Measurements from ENCODE around the gene RAB6B.

Gene RAB6B

GRCh38 chr3:133921592-133921991 is 25.9 kb upstream of the RAB6B start:
- POLR2A ChIA-PET = no interaction called here
- TF ChIP-seq, protein P1, sequence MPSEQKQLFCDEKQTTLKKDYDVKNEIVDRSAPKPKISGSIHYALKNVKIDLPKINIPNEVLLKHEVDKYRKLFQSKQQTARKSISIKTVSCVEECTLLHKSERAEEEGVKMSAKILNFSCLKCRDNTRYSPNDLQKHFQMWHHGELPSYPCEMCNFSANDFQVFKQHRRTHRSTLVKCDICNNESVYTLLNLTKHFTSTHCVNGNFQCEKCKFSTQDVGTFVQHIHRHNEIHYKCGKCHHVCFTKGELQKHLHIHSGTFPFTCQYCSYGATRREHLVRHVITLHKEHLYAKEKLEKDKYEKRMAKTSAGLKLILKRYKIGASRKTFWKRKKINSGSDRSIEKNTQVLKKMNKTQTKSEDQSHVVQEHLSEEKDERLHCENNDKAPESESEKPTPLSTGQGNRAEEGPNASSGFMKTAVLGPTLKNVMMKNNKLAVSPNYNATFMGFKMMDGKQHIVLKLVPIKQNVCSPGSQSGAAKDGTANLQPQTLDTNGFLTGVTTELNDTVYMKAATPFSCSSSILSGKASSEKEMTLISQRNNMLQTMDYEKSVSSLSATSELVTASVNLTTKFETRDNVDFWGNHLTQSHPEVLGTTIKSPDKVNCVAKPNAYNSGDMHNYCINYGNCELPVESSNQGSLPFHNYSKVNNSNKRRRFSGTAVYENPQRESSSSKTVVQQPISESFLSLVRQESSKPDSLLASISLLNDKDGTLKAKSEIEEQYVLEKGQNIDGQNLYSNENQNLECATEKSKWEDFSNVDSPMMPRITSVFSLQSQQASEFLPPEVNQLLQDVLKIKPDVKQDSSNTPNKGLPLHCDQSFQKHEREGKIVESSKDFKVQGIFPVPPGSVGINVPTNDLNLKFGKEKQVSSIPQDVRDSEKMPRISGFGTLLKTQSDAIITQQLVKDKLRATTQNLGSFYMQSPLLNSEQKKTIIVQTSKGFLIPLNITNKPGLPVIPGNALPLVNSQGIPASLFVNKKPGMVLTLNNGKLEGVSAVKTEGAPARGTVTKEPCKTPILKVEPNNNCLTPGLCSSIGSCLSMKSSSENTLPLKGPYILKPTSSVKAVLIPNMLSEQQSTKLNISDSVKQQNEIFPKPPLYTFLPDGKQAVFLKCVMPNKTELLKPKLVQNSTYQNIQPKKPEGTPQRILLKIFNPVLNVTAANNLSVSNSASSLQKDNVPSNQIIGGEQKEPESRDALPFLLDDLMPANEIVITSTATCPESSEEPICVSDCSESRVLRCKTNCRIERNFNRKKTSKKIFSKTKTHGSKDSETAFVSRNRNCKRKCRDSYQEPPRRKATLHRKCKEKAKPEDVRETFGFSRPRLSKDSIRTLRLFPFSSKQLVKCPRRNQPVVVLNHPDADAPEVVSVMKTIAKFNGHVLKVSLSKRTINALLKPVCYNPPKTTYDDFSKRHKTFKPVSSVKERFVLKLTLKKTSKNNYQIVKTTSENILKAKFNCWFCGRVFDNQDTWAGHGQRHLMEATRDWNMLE (tag by site-specific recombination; conservative IDR thresholded peaks at IDR 0.05; ENCODE audit: low read depth) = no peak
- TF ChIP-seq ZNF473 (tag by site-specific recombination; IDR thresholded peaks at IDR 0.05) = no peak
- TF ChIP-seq ZFP3 (tag by site-specific recombination; IDR thresholded peaks at IDR 0.05; ENCODE audit: low read depth) = no peak
- no peak for TF ChIP-seq ZNF335 (tag by site-specific recombination; conservative IDR thresholded peaks at IDR 0.05)
- TF ChIP-seq IKZF3 (tag by site-specific recombination; IDR thresholded peaks at IDR 0.05) = no peak
- TF ChIP-seq ZNF175 (tag by site-specific recombination; IDR thresholded peaks at IDR 0.05) = no peak
- TF ChIP-seq ZBTB17 (tag by site-specific recombination; IDR thresholded peaks at IDR 0.05) = no peak
- TF ChIP-seq ZNF184 (tag by site-specific recombination; IDR thresholded peaks at IDR 0.05) = no peak
- TF ChIP-seq KLF10 (tag by site-specific recombination; IDR thresholded peaks at IDR 0.05) = no peak
- TF ChIP-seq YY1 (tag by site-specific recombination; IDR thresholded peaks at IDR 0.05) = no peak
- TF ChIP-seq, protein P2, sequence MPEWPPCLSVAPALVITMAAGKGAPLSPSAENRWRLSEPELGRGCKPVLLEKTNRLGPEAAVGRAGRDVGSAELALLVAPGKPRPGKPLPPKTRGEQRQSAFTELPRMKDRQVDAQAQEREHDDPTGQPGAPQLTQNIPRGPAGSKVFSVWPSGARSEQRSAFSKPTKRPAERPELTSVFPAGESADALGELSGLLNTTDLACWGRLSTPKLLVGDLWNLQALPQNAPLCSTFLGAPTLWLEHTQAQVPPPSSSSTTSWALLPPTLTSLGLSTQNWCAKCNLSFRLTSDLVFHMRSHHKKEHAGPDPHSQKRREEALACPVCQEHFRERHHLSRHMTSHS (tag by site-specific recombination; IDR thresholded peaks at IDR 0.05) = no peak
- TF ChIP-seq ZNF596 (tag by site-specific recombination; IDR thresholded peaks at IDR 0.05) = no peak
- TF ChIP-seq GLIS2 (tag by site-specific recombination; IDR thresholded peaks at IDR 0.05) = no peak
- TF ChIP-seq, protein P3, sequence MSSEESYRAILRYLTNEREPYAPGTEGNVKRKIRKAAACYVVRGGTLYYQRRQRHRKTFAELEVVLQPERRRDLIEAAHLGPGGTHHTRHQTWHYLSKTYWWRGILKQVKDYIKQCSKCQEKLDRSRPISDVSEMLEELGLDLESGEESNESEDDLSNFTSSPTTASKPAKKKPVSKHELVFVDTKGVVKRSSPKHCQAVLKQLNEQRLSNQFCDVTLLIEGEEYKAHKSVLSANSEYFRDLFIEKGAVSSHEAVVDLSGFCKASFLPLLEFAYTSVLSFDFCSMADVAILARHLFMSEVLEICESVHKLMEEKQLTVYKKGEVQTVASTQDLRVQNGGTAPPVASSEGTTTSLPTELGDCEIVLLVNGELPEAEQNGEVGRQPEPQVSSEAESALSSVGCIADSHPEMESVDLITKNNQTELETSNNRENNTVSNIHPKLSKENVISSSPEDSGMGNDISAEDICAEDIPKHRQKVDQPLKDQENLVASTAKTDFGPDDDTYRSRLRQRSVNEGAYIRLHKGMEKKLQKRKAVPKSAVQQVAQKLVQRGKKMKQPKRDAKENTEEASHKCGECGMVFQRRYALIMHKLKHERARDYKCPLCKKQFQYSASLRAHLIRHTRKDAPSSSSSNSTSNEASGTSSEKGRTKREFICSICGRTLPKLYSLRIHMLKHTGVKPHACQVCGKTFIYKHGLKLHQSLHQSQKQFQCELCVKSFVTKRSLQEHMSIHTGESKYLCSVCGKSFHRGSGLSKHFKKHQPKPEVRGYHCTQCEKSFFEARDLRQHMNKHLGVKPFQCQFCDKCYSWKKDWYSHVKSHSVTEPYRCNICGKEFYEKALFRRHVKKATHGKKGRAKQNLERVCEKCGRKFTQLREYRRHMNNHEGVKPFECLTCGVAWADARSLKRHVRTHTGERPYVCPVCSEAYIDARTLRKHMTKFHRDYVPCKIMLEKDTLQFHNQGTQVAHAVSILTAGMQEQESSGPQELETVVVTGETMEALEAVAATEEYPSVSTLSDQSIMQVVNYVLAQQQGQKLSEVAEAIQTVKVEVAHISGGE (tag by site-specific recombination; conservative IDR thresholded peaks at IDR 0.05; ENCODE audit: low read depth) = no peak
- CTCF ChIA-PET = no interaction called here
- Histone ChIP-seq H3K4me3 (ENCODE audit: low read depth, low read length) (no peak overlapping the region), H3K4me1 (ENCODE audit: control insufficient read depth, insufficient read depth, low read length) (no peaks in the 10 kb centered on the region), H3K9me3 (ENCODE audit: control insufficient read depth, insufficient read depth, low read depth, low read length) (no peaks in the 10 kb centered on the region), H3K36me3 (ENCODE audit: control insufficient read depth in 2 of 2, insufficient read depth in 1 of 2, low read length in 2 of 2) (no peaks in the 10 kb centered on the region), H3K27ac (ENCODE audit: extremely low read depth, low read depth, low read length) (no peak overlapping the region)

DNA sequence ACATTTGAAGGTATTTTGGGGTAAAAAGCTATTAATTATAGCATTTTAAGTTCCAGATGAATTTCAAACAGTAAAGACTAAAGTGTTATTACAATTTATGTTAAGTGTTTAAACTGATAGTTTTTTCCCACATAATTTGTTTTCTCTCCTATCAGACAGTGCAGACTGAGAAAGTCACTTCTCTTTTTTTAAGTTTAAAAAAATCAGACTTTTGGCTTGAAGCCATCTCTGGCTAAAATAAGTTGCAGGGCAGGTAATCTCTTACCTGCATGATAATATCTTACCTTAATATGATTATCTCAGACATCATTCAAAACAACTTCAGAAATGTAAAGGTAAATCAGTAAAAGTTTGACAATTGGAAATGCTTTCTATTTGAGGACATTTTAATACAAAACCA is 21.5 kb upstream of the RAB6B start:
- Histone ChIP-seq H3K9me3 (ENCODE audit: control insufficient read depth, insufficient read depth, low read depth, low read length) (no peaks in the 10 kb centered on the region), H3K36me3 (ENCODE audit: control insufficient read depth in 2 of 2, insufficient read depth in 1 of 2, low read length in 2 of 2) (no peaks in the 10 kb centered on the region), H3K4me1 (ENCODE audit: control insufficient read depth, insufficient read depth, low read length) (no peaks in the 10 kb centered on the region), H3K4me3 (ENCODE audit: low read depth, low read length) (no peak overlapping the region), H3K27ac (ENCODE audit: extremely low read depth, low read depth, low read length) (no peak overlapping the region)
- POLR2A ChIA-PET = no interaction called here
- CTCF ChIA-PET = no interaction called here
- no peak for TF ChIP-seq ZNF211 (tag by site-specific recombination; IDR thresholded peaks at IDR 0.05; ENCODE audit: low read depth)
- no peak for TF ChIP-seq ZNF544 (tag by site-specific recombination; IDR thresholded peaks at IDR 0.05)
- TF ChIP-seq, protein P4, sequence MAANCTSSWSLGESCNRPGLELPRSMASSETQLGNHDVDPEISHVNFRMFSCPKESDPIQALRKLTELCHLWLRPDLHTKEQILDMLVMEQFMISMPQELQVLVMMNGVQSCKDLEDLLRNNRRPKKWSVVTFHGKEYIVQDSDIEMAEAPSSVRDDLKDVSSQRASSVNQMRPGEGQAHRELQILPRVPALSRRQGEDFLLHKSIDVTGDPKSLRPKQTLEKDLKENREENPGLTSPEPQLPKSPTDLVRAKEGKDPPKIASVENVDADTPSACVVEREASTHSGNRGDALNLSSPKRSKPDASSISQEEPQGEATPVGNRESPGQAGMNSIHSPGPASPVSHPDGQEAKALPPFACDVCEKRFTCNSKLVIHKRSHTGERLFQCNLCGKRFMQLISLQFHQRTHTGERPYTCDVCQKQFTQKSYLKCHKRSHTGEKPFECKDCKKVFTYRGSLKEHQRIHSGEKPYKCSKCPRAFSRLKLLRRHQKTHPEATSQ (tag by site-specific recombination; IDR thresholded peaks at IDR 0.05) = no peak
- no peak for TF ChIP-seq HOXC10 (CRISPR knock-in tag; IDR thresholded peaks at IDR 0.05)
- no peak for TF ChIP-seq ZNF354C (tag by site-specific recombination; IDR thresholded peaks at IDR 0.05; ENCODE audit: borderline replicate concordance, low read depth)
- TF ChIP-seq, protein P5, sequence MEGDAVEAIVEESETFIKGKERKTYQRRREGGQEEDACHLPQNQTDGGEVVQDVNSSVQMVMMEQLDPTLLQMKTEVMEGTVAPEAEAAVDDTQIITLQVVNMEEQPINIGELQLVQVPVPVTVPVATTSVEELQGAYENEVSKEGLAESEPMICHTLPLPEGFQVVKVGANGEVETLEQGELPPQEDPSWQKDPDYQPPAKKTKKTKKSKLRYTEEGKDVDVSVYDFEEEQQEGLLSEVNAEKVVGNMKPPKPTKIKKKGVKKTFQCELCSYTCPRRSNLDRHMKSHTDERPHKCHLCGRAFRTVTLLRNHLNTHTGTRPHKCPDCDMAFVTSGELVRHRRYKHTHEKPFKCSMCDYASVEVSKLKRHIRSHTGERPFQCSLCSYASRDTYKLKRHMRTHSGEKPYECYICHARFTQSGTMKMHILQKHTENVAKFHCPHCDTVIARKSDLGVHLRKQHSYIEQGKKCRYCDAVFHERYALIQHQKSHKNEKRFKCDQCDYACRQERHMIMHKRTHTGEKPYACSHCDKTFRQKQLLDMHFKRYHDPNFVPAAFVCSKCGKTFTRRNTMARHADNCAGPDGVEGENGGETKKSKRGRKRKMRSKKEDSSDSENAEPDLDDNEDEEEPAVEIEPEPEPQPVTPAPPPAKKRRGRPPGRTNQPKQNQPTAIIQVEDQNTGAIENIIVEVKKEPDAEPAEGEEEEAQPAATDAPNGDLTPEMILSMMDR (tag by site-specific recombination; IDR thresholded peaks at IDR 0.05) = no peak
- TF ChIP-seq HOXD13 (CRISPR knock-in tag; IDR thresholded peaks at IDR 0.05; ENCODE audit: borderline replicate concordance) = no peak
- TF ChIP-seq GLIS1 (tag by site-specific recombination; IDR thresholded peaks at IDR 0.05) = no peak
- TF ChIP-seq REPIN1 (tag by site-specific recombination; IDR thresholded peaks at IDR 0.05; ENCODE audit: low read depth) = no peak

Data from HEK293 (cell line).